HuH-7 (cell line): ENCODE results near the gene LBX2.
A peak's percentile ranks its signal among the peaks of the same experiment; 100 is the strongest.

ENCODE experiments used
- DNase-seq: peaks from one replicate; pipeline ENCODE4 v3.0.0; 2011; ENCODE audit warnings: low spot score

Gene LBX2

GRCh38 chr2:74457129-74457548, 42.3 kb downstream of the LBX2 start:
- DNase-seq, result no peak

- DNase-seq, result peak; percentile 68
Observed at GRCh38 chr2:74454654-74455511, 44.5 kb downstream of the LBX2 start, which contains the start of gene INO80B. Gene INO80B, plus strand, starts transcription at chr2:74455087. Its CDS starts 30 bp downstream, at chr2:74455117.

GRCh38 chr2:74450570-74451190, 48.7 kb downstream of the LBX2 start:
- DNase-seq, result no peak

- DNase-seq, result no peak
Observed at GRCh38 chr2:74448771-74449170, 50.6 kb downstream of the LBX2 start.
